22Rv1 (cell line): ENCODE results near the gene MAP7D3.

Experiments used
- CTCF ChIP-seq: fragments of 450-650 bp; IDR thresholded peaks from 2 replicates; pipeline ENCODE4 v1.5.1; 2017; ENCODE audit warnings: mild to moderate bottlenecking
- ZFX ChIP-seq: fragments of 450-650 bp; IDR thresholded peaks from 2 replicates; pipeline ENCODE4 v1.6.1; 2017; ENCODE audit warnings: antibody characterized with exemption, borderline replicate concordance

GRCh38 chrX:136269921-136270320 is 18.7 kb upstream of the MAP7D3 start:
- TF ChIP-seq CTCF (no peak), ZFX (no peak)
